ENCODE measurements around the gene CNNM2.

GRCh38 chr10:102985811-102986210 is 67.7 kb downstream of the CNNM2 start:
- no peak for TF ChIP-seq CTCF (IDR thresholded peaks at IDR 0.05)
- no peak for TF ChIP-seq EP300 (IDR thresholded peaks at IDR 0.05)
